ENCODE measurements around the gene MICB. TPM values are rescaled to one million over a fixed set of nuclear protein-coding genes. Genes with fewer than 3 reads are reported as not detected.

Gene MICB
- total RNA-seq, 1 donor from 2014 or later = 1.1 TPM

- Histone ChIP-seq H3K4me1 (no peaks in the 10 kb centered on the region), H3K36me3 (no peaks in the 10 kb centered on the region), H3K4me3 (no peak overlapping the region), H3K9me3 (replicated peaks) (no peaks in the 10 kb centered on the region), H3K27ac (replicated peaks) (no peak overlapping the region), H3K27me3 (ENCODE audit: low read depth) (peaks cover 3% of the 10 kb centered on the region)
- TF ChIP-seq CTCF (IDR thresholded peaks at IDR 0.05; ENCODE audit: borderline replicate concordance) = no peak
- no peak for DNase-seq
- intact Hi-C loops (cut with micrococcal nuclease) = no loop called here
Observed at GRCh38 chr6:31471711-31472110, 26.2 kb upstream of the MICB start.

- no peak overlapping the region for H3K4me3 ChIP-seq
- DNase-seq = no peak
- H3K4me1 ChIP-seq = no peaks in the 10 kb centered on the region
- TF ChIP-seq CTCF (IDR thresholded peaks at IDR 0.05; ENCODE audit: borderline replicate concordance) = no peak
- peaks cover 3% of the 10 kb centered on the region for H3K27me3 ChIP-seq (ENCODE audit: low read depth)
- no peaks in the 10 kb centered on the region for H3K36me3 ChIP-seq
- H3K9me3 ChIP-seq (replicated peaks) = no peaks in the 10 kb centered on the region
- intact Hi-C loops (cut with micrococcal nuclease) = no loop called here
- H3K27ac ChIP-seq (replicated peaks) = no peak overlapping the region
Observed at GRCh38 chr6:31472259-31472658, 25.7 kb upstream of the MICB start.

GRCh38 chr6:31473244-31473643, 24.7 kb upstream of the MICB start:
- Histone ChIP-seq H3K27ac (replicated peaks) (no peak overlapping the region), H3K4me1 (no peaks in the 10 kb centered on the region), H3K4me3 (no peak overlapping the region), H3K27me3 (ENCODE audit: low read depth) (peaks cover 3% of the 10 kb centered on the region), H3K36me3 (no peaks in the 10 kb centered on the region), H3K9me3 (replicated peaks) (no peaks in the 10 kb centered on the region)
- DNase-seq = no peak
- intact Hi-C loops (cut with micrococcal nuclease) = no loop called here
- no peak for TF ChIP-seq CTCF (IDR thresholded peaks at IDR 0.05; ENCODE audit: borderline replicate concordance)

- DNase-seq = no peak
- Histone ChIP-seq H3K27ac (replicated peaks) (no peak overlapping the region), H3K9me3 (replicated peaks) (no peaks in the 10 kb centered on the region), H3K4me1 (no peaks in the 10 kb centered on the region), H3K36me3 (no peaks in the 10 kb centered on the region), H3K27me3 (ENCODE audit: low read depth) (peaks cover 3% of the 10 kb centered on the region), H3K4me3 (no peak overlapping the region)
- no peak for TF ChIP-seq CTCF (IDR thresholded peaks at IDR 0.05; ENCODE audit: borderline replicate concordance)
- intact Hi-C loops (cut with micrococcal nuclease) = no loop called here
Observed at GRCh38 chr6:31473780-31474761, 23.9 kb upstream of the MICB start.

- Histone ChIP-seq H3K9me3 (replicated peaks) (no peaks in the 10 kb centered on the region), H3K4me3 (no peak overlapping the region), H3K27me3 (ENCODE audit: low read depth) (peaks cover 3% of the 10 kb centered on the region), H3K27ac (replicated peaks) (no peak overlapping the region), H3K4me1 (no peaks in the 10 kb centered on the region), H3K36me3 (no peaks in the 10 kb centered on the region)
- intact Hi-C loops (cut with micrococcal nuclease) = no loop called here
- TF ChIP-seq CTCF (IDR thresholded peaks at IDR 0.05; ENCODE audit: borderline replicate concordance) = peak; percentile 20
- no peak for DNase-seq
Observed at GRCh38 chr6:31474871-31475286, 23.1 kb upstream of the MICB start.

Measured in left ventricle myocardium inferior (tissue), 1 donor.